NCI-H1694 (cell line): Measurements from ENCODE around the gene APOM.

ENCODE experiments used
- DNase-seq: peaks from one replicate; lab custom pipeline; 2025; lab: John Stamatoyannopoulos, UW

Gene APOM

DNA sequence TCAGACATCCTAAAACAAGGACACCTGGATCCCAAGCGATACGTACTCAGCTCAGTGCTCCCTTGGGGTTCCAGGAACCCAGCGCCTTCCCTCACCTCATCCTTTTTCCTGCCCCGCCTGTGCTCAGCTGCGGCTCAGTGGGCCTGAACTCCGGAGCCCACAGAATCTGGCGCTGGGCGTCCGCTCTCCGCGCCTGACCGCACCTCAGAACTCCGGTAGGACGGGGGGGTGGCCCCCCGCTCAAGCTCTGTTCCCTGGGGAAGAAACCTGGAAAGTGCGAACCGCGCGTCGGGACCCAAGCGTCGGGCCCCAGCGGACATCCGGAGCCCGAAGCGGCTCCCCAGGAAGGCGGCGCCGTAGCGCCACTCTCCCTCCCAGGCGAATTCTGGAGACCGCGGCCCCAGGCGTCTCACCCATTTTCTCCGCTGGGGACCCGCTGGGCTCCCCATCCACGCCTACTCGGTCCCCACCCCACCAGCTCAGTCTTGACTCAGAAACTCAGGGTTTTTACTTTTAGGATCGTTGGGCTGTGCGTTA lies 25.5 kb downstream of the APOM start:
- DNase-seq = no peak

- DNase-seq = no peak
These were observed 27.9 kb downstream of the APOM start for GRCh38 chr6:31683591-31683990.

DNA sequence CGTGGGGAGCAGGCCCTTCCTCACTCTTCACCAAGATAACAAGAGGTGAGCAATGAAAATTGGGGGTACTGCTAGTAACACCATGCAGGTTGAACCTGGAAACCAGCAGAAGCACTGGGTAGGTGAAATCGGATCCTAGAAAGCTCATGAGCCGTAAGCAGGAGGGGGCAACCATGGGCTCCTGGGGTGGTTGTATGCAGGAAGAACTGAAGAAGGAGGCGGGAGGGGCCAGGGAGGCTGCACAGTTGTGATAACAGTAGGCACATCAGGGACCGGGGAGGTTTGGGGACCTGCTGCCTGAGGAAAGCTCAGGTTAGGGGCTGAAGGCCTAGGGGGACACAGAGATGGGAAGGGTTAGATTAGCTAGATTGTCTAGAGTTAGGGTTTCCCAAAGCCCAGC lies 30.8 kb downstream of the APOM start:
- DNase-seq = no peak

- no peak for DNase-seq
These were observed 31.6 kb downstream of the APOM start for GRCh38 chr6:31687321-31687720.

GRCh38 chr6:31687860-31688693 lies 32.4 kb downstream of the APOM start:
- no peak for DNase-seq

- no peak for DNase-seq
These were observed 33.8 kb downstream of the APOM start for GRCh38 chr6:31689249-31690110.

DNA sequence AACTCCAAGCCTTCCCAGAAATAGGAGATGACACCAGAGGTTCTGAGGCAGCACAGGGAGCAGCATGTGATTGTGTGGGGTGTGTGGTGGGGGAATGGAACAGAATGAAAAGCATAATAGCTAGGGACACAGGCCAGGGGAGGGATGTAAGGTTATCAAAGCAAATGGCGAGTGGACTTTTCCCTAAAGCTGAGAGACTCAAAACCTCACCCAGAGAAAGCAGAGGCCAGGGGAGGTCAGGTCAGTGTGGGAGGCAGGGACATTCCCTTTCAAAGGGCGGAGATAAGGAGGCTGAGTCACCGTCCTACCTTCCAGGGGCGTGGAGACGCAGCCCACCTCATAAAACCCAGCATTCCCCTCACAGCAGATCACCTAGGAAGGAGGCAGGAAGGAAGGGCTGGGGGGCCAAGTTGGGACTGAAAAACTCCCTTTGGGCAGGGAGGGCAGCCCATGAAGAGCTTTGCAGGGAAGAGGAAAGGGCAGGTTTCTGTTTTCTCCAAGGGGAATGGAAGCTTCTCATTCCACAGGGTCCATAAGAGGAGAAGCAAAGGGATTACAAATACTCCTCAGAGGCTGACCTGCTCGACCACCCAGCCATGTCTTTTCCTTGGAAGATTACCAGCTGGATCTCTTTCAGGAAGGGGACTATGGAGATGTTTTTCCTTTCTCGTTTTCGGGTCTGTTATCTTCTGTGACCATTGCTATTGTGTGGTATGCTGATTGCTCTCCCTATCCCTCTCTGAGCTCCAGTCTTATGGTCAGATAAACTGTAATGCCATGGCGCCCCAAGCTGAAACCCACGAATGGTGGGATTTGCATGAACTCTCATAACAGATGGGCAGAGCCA lies 34.8 kb downstream of the APOM start:
- no peak for DNase-seq

DNA sequence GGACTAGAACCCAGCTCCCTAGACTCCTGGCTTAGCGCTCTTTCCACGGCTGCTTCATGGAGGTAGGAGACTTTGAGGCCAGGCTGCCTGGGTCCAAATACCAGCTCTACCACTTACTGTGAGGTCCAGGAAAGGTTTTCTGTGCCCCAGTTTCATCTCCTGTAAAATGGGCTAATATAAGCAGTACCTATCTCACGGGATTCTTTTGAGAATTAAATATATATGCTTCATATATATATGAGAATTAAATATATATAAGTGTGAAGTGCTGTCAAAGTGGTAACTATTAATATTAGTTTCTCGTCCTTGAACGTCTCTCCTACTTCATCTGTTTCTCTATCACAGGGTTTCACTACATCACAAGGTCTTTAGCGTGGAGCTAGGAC lies 35.4 kb downstream of the APOM start:
- no peak for DNase-seq

- no peak for DNase-seq
These were observed 35.9 kb downstream of the APOM start for GRCh38 chr6:31691564-31692108.

DNA sequence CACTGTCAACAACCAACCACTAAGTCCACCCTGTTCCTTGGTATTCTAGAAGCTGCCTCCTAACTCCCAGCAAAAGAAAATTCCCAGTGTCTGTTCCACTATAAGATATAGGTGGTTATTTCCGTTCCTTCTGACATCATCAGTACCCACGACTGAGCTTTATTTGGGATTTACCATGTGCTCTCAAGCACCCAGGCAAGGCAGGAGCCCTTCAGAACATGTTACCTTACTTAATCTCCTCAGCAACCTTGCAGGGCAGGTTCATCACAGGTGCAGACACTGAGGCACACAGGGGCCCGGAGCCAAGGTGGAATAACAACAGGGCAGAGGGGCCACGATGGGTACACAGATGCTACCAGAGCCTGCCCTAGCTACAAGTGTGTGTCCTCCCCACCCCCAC lies 36.7 kb downstream of the APOM start:
- no peak for DNase-seq

DNA sequence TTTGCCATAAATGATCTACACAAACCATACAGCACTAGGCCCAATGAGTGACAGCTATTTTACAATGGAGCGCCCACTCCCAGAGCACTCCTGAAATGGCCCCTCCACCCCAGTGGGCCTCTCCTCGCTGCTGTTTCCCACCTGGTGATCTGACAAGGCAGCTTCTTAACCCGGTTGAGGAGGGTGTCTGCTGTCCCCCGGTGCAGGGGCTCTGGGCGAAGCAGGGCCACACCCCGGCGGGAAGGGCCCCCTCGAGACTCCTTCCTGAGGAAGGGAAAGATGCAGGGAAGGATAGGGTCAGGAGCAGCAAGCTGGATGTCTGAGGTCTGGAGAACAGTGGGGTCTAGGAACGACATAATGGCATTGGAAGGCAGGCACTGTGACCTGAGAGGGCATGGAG lies 37.2 kb downstream of the APOM start:
- DNase-seq = no peak

DNA sequence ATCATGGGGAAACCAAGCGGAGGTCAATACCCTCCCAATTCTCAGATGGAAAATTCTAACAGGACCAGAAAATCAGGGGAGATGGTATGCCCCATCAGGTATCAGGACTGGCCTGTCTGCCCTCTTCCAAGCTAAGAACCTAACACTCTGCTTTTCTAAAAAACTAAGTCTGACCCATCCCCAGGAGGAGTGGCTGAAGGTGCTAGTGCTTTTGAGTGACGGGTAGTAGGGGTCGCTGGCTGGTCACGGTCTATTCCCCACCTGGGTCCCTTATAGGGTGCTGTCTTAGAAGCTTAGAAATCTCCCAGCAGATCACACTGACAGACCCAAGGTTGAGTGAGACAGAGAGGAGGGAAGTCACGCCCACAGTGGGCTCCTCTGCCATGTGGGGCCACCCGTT lies 37.8 kb downstream of the APOM start:
- DNase-seq = no peak

DNA sequence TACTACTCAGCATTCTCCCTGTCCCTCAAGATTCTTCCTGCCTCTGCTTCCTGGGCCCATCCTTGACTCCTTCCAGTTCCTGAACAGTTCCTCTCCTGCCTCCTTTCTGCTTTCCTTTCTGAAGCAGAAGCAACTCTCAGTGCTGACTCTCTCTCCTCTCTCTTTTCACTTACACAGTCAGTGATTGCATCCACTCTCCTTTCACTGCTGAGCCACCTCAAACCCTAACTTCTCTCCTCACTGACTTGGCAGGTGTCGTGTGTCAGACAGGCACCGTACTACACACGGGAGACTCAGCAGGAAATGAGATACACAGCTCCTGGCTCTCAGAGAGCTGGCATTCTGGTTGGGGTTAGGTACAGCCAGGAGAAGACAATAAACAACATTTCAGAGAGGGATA lies 41.9 kb downstream of the APOM start:
- no peak for DNase-seq

DNA sequence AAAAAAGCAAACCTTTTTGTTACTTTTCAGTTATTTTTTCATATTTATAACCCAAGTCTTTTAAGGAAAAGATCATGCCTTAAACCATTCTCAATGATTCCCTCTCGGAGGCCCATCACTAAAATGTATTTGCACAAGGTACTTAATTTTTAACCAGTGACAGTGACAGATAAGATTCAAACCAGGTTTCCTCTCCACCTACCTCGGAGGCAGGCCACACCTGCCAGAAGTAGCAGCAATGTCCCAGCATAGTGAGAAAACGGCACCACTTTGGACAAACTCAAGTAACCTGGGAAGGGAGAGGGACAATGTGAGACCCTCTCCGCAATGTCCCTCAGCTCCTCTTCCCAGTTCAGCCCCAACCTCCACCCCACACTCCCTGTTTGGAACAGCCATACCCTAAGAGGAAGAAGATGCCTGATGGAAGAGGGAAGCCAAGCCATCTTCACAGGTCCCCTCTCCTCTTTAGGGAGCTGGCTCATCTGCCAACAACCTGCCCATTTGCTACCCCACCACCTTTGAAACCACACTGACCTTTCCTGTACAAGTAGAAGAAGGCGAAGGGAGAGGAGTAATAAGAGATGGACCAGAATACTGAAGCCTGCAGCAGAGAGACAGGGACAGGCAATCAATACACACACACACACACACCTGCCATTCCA lies 45.2 kb downstream of the APOM start:
- no peak for DNase-seq

GRCh38 chr6:31701666-31702404 lies 46.1 kb downstream of the APOM start:
- DNase-seq = no peak

- DNase-seq = no peak
These were observed 46.7 kb downstream of the APOM start for GRCh38 chr6:31702405-31702818.

GRCh38 chr6:31702819-31703716 lies 47.4 kb downstream of the APOM start, which contains the start of gene ABHD16A:
TSS of gene ABHD16A (minus strand) at chr6:31703324. CDS start at chr6:31703281, 43 bp downstream.
- peak; percentile 87 for DNase-seq

GRCh38 chr6:31705931-31706330 lies 50.2 kb downstream of the APOM start:
- DNase-seq = no peak

DNA sequence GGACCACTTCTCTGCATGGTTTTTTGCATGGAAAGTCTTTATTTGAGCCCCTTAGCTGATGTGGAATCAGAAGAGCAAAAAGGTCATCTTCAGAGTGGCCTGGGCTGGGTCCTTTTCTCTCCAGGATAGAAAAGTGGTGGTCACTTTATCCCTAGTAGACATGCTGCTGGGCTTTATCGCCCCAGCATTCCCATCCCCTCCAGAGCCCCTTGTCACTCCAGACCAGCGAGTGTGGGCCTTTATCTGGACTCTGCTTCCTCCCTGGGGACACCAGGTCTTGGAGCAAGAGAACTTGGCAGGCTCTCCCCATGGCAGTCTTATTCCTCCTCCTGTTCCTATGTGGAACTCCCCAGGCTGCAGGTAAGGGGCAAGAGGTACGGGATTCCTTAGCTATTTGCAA lies 50.9 kb downstream of the APOM start, which contains the start of gene LY6G6F:
Gene LY6G6F (plus strand): TSS at position 268 of the 400 bp plus-strand sequence. CDS start 41 bp downstream, at position 309.
- no peak for DNase-seq
